AG09309 (cell line): ENCODE measurements around the gene APEX2.

Source experiments
- DNase-seq: peaks from one replicate; pipeline ENCODE4 v3.0.0-alpha.2; 2010; ENCODE audit warnings: low read depth
- H3K4me3 ChIP-seq: 2 replicates; pipeline ENCODE4 v1.5.1; 2011; ENCODE audit warnings: mild to moderate bottlenecking, low read depth, low read length, moderate library complexity; ENCODE audit not compliant: control insufficient read depth
- CTCF ChIP-seq: IDR thresholded peaks from 2 replicates; pipeline ENCODE4 v1.5.1; 2011; ENCODE audit warnings: mild to moderate bottlenecking, low read depth, low read length, inconsistent platforms; ENCODE audit not compliant: insufficient read depth, control insufficient read depth; ENCODE audit errors: missing control alignments

Gene APEX2

GRCh38 chrX:55057675-55058249, 57.6 kb downstream of the APEX2 start:
- peak; percentile 78 for TF ChIP-seq CTCF
- DNase-seq: no peak
- no peak overlapping the region for H3K4me3 ChIP-seq
